ENCODE data around the gene ZNF428. TPM values are rescaled to one million over a fixed set of nuclear protein-coding genes. Genes with fewer than 3 reads are reported as not detected.

The ZNF428 gene
- total RNA-seq, 2 donors from 2014 or later: 23.4 to 25.7 TPM

GRCh38 chr19:43564800-43565199 is 54.6 kb downstream of the ZNF428 start:
- H3K36me3 ChIP-seq: peaks cover 13% of the 10 kb centered on the region
- H3K9me3 ChIP-seq: no peaks in the 10 kb centered on the region
- TF ChIP-seq CTCF (IDR thresholded peaks at IDR 0.05): no peak
- DNase-seq (ENCODE audit: low spot score): no peak
- H3K27ac ChIP-seq: no peak overlapping the region
- no peaks in the 10 kb centered on the region for H3K27me3 ChIP-seq
- H3K4me3 ChIP-seq: no peak overlapping the region
- peaks cover 0 to 13% of the 10 kb centered on the region in 2 donors for H3K4me1 ChIP-seq

GRCh38 chr19:43563816-43564457 is 55.5 kb downstream of the ZNF428 start:
- DNase-seq (ENCODE audit: low spot score): no peak
- TF ChIP-seq CTCF (IDR thresholded peaks at IDR 0.05): no peak
- Histone ChIP-seq H3K36me3 (peaks cover 17% of the 10 kb centered on the region), H3K27ac (peak overlapping the region in 1 of 2 donors; percentile 69), H3K4me1 (peaks cover 0 to 13% of the 10 kb centered on the region in 2 donors), H3K27me3 (no peaks in the 10 kb centered on the region), H3K4me3 (no peak overlapping the region), H3K9me3 (no peaks in the 10 kb centered on the region)

DNA sequence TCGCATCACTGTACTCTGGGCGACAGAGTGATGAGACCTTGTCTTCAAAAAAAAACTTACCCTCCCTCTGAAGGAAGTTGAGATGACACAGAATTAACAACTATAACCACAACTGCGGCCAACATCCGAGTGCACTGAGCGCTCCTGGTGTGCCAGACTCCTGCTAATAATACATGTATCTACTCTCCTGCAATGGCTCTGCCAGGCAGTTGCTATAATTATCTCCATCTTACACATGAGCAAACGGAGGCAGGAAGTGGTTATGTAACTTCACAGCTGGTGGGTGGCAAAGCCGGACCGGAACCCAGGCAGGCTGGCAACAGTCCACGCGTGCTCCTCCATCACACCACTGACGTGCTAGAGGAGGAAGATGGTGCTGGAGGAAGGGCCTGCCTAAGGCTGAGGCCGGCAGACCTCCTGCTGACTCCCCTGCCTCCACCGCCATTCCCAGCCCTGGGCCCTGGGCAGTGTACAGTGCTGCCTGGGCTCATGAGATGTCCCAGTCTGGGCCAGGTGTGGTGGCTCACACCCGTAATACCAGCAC is 56.7 kb downstream of the ZNF428 start:
- Histone ChIP-seq H3K27me3 (no peaks in the 10 kb centered on the region), H3K4me3 (no peak overlapping the region), H3K4me1 (peaks cover 0 to 13% of the 10 kb centered on the region in 2 donors), H3K27ac (peak overlapping the region; percentile 69 to 74), H3K9me3 (no peaks in the 10 kb centered on the region), H3K36me3 (peaks cover 24% of the 10 kb centered on the region)
- peak; percentile 77 for DNase-seq (ENCODE audit: low spot score)
- TF ChIP-seq CTCF (IDR thresholded peaks at IDR 0.05): no peak

GRCh38 chr19:43562226-43562697 is 57.2 kb downstream of the ZNF428 start:
- no peaks in the 10 kb centered on the region for H3K9me3 ChIP-seq
- H3K27me3 ChIP-seq: no peaks in the 10 kb centered on the region
- H3K27ac ChIP-seq: peak overlapping the region; percentile 69 to 74
- DNase-seq (ENCODE audit: low spot score): no peak
- TF ChIP-seq CTCF (IDR thresholded peaks at IDR 0.05): no peak
- peaks cover 25% of the 10 kb centered on the region for H3K36me3 ChIP-seq
- no peak overlapping the region for H3K4me3 ChIP-seq
- peaks cover 0 to 13% of the 10 kb centered on the region in 2 donors for H3K4me1 ChIP-seq

DNA sequence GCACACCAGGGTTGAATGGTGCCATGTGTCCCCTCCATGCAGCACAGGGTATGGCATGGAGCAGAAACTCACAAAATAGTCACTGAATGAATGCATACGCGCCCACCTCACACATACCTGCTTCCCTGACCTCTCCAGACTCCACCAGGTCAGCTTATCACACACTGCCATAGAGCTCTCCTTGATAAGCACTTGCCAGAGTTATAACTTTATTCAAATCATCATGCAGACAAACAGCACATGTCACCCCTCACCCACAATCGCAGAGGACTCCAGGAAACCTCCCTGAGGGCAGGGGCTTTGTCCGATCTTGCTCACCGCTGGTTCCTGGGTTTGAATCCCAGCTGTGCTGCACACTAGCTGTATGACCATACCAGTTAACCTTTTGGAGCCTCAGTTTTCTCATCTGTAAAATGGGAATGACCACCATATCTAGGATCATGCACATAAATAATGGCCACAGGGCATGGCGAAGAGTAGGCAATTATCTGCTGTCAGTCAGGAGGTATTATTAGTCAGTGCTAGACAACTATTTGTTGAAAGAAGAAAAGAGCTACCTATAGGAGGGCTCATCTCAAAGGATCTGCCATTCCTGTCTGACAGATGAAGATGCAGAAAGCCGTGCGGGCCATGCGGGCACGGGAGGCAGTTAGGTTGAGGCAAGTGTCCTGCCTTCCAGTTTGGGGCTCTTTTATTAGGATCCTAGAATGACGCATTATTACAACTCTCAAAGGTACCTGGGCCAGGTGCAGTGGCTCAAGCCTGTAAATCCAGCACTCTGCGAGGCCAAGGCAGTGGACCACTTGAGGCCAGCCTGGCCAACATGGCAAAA is 58.1 kb downstream of the ZNF428 start:
- no peak for TF ChIP-seq CTCF (IDR thresholded peaks at IDR 0.05)
- peaks cover 0 to 13% of the 10 kb centered on the region in 2 donors for H3K4me1 ChIP-seq
- H3K36me3 ChIP-seq: peaks cover 25% of the 10 kb centered on the region
- H3K27me3 ChIP-seq: no peaks in the 10 kb centered on the region
- H3K4me3 ChIP-seq: no peak overlapping the region
- no peaks in the 10 kb centered on the region for H3K9me3 ChIP-seq
- H3K27ac ChIP-seq: no peak overlapping the region
- DNase-seq (ENCODE audit: low spot score): no peak

Measured in right atrium auricular region (tissue), 2 donors.